Epithelial cell of esophagus (primary cell): Measurements from ENCODE around the gene TMEM250.

Experiments used
- DNase-seq: peaks from one replicate; pipeline ENCODE4 v3.0.0; 2010; ENCODE audit warnings: low read depth
- H3K4me3 ChIP-seq: 2 replicates; pipeline ENCODE4 v1.5.1; 2011; ENCODE audit warnings: mild to moderate bottlenecking, low read length, control low read depth
- TF ChIP-seq, protein P1 (sequence below): IDR thresholded peaks from 2 replicates; pipeline ENCODE4 v1.5.1; 2011; ENCODE audit warnings: low read depth, mild to moderate bottlenecking, low read length, control low read depth, inconsistent platforms; ENCODE audit not compliant: insufficient read depth; ENCODE audit errors: missing control alignments

Gene TMEM250

DNA sequence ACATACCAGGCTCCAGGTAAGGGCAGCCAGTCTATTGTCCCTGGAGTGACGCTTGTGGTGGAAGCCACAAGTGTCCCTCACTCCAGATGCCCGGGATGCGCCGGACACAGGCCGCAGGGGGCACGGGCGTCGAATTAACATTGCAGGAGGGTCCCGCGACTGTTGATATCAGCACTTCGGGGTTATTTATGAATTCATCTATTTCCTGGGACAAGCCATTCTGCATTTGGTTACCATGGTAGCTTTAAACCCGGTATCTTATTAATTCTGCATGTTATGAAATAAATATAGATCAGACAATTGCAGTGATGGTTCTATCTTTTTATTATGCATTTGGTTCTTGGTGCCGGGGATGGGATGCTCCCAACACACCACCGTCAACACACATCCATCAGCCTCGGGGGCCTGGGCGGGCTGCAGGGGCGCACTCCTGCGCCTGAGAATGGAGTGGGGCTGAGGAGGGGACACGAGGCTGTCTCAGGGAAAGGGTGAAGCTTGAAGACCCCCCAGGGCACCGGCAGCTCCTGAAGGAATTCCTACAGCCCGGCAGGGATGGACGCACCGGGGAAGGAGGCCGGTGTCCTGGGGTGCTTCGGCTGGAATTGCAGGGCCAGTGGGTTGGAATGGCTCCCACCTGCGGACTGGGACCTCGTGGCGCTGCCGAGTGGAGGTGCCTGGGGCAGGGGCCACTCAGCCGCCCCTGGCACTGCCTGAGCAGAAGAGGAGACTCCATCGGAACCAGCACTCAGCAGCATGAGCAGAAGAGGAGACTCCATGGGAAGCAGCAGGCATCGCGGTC is 17.7 kb upstream of the TMEM250 start:
- DNase-seq = no peak
- TF ChIP-seq, protein P1, sequence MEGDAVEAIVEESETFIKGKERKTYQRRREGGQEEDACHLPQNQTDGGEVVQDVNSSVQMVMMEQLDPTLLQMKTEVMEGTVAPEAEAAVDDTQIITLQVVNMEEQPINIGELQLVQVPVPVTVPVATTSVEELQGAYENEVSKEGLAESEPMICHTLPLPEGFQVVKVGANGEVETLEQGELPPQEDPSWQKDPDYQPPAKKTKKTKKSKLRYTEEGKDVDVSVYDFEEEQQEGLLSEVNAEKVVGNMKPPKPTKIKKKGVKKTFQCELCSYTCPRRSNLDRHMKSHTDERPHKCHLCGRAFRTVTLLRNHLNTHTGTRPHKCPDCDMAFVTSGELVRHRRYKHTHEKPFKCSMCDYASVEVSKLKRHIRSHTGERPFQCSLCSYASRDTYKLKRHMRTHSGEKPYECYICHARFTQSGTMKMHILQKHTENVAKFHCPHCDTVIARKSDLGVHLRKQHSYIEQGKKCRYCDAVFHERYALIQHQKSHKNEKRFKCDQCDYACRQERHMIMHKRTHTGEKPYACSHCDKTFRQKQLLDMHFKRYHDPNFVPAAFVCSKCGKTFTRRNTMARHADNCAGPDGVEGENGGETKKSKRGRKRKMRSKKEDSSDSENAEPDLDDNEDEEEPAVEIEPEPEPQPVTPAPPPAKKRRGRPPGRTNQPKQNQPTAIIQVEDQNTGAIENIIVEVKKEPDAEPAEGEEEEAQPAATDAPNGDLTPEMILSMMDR = no peak
- H3K4me3 ChIP-seq = no peak overlapping the region

DNA sequence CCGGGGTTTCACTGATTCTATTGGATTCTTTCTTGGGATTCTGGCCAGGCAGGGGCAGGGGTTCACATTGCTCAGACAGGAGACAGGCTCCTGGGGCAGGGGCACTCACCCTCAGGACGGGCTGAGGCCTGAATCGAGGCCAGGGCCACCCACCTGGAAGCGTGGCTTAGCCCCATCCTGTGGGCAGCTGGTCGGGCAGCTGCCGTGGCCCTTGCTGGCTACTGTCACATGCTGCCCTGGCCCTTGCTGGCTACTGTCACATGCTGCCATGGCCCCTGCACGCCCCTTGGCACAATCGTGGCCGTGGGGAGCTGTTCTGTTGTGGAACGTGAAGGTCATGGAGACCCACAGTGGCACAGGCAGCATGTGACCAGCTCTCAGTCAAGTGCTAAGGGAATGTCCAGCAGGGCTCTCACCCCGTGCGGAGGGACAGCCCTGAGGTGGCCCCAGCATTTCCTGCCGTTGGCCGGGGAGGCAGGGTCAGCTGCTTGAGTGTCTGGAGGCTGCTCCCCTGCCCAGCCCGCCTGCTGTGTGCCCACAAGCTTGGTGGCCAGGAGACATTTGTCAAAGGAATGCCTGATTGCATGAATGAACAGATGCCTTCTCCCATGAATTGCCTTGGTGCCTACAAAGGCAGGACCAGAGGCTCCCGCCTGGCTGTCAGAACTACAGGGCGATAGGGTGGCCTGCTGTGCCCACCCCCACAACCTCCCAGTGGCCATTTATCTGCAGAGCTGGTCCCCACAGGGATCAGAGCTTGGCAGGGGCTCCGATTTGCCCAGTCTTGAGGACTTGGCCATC is 16.9 kb upstream of the TMEM250 start:
- TF ChIP-seq, protein P1 = no peak
- no peak for DNase-seq
- H3K4me3 ChIP-seq = no peak overlapping the region

DNA sequence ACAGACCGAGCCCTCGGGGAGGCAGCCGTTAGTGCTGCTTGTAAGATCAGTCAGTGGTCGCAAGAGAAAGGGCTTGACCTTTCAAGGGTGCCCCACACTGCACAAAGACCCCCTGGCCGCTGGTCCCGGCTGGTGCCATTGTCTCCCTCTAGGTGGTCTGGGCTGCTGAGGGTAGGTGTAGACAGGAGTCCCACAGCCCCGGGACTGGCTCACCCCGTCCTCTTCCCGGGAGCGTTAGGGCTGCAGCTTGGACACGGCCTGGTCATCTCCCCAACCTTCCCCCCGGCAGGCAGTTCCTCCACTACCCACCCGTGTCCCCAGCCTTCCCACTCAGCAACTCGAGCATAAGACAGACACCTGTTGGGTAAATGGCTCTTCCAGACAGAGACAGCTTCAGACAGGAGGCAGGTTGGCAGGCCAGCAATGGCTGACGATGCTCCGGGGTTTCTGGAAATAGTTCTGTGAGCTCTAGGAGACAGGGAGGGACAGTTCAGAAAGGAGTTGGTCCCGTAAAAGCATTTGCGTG is 15.3 kb upstream of the TMEM250 start:
- H3K4me3 ChIP-seq = no peak overlapping the region
- TF ChIP-seq, protein P1 = no peak
- no peak for DNase-seq

DNA sequence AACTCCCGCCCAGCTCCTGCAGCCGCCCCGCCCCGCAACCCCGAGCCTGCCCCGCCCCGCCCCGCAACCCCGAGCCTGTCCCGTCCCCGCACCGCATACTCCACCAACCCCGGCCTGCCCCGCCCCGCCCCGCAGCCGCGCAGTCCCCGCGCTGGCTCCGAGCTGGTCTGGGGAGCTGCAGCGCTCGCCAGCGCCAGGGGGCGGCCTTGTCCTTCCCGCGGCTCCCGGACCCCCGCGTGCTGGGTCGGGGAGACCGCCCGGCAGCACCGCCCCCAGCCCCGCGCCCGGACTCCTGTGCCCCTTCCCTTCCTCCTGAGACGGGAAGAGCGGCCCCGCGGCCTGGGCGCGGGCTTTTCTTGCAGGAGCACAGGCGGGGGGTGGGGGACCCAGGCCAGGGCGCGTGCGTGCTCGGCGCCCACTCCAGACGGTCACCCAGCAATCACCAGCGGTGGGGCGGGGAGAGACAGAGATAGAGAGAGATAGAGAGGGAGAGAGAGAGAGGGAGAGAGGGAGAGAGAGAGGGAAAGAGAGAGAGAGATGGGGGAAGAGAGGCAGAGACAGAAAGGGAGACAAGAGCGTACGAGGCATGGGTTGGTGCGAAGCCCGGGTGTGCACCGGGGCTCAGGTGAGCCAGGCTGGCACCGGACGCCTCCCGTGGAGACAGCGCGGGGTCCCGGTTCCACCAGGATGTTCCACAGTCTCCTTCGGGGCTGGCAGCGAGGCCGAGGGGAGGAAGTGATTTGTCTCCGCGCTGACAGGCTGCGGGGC is 14.7 kb upstream of the TMEM250 start:
- TF ChIP-seq, protein P1 = peak; percentile 16
- peak; percentile 24 for DNase-seq
- H3K4me3 ChIP-seq = no peak overlapping the region

DNA sequence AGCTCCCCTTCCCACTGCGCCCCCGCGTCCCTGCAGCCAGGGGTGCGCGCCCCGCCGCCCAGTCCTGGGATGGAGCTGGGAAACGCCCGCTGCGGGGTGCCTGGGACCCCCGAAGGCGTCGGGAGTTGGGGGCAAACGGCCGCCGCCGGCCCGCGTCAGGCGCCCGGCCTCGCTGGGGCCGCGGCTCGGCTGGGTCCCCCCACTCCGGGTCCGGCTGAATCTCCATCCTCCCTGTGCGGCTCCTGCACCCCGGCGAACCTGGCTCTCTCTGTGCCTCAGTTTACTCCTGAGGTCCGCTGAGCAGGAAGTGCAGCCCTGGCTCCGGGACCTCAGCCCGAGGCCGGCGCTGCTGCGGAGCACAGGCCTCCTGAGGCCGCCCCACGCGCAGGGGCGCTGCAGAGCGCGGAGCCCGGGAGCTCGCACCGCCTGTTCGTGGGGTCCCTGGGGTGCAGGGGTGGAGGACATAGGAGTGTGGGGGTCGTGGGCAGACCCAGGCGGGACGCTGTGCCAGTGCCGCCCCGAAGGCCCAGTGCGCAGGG is 13.9 kb upstream of the TMEM250 start:
- TF ChIP-seq, protein P1 = no peak
- no peak overlapping the region for H3K4me3 ChIP-seq
- DNase-seq = no peak
